ENCODE measurements around the gene DYNC1LI1. TPM values are rescaled to one million over a fixed set of nuclear protein-coding genes. Genes with fewer than 3 reads are reported as not detected.
"Not testable (repeated sequence)": the region's sequence is repeated elsewhere in the genome, so short reads cannot be mapped to it uniquely, and the experiment has no call there.

Gene DYNC1LI1
- total and polyA plus RNA-seq, 4 donors = 18.3 to 50.7 (median 33.5) TPM

GRCh38 chr3:32525720-32526119 lies 44.9 kb downstream of the DYNC1LI1 start:
- no peaks in the 10 kb centered on the region for H3K4me1 ChIP-seq (ENCODE audit: control insufficient read depth in 5 of 5, insufficient read depth in 5 of 5, low read length in 5 of 5)
- H3K9me3 ChIP-seq (ENCODE audit: control insufficient read depth in 4 of 4, insufficient read depth in 3 of 4, low read length in 3 of 4) = no peaks in the 10 kb centered on the region
- H3K36me3 ChIP-seq (ENCODE audit: control insufficient read depth in 4 of 4, insufficient read depth in 4 of 4, low read length in 4 of 4) = peaks cover 7 to 35% (median 28%) of the 10 kb centered on the region in 4 donors
- no peak overlapping the region for H3K9ac ChIP-seq (ENCODE audit: insufficient read depth in 1 of 2, low read length in 2 of 2)
- H3K27ac ChIP-seq (ENCODE audit: low read depth in 1 of 2, low read length in 1 of 2) = no peak overlapping the region
- DNase-seq = no peak
- no peak for TF ChIP-seq CTCF (IDR thresholded peaks at IDR 0.05; ENCODE audit: control extremely low read depth, extremely low read depth)
- no peaks in the 10 kb centered on the region for H3K27me3 ChIP-seq (ENCODE audit: control insufficient read depth in 3 of 3, insufficient read depth in 3 of 3, low read length in 2 of 3)
- no peak for ATAC-seq (ENCODE audit: insufficient read depth, low FRiP score)
- no peak overlapping the region for H3K4me3 ChIP-seq

- H3K9me3 ChIP-seq (ENCODE audit: control insufficient read depth in 4 of 4, insufficient read depth in 3 of 4, low read length in 3 of 4) = no peaks in the 10 kb centered on the region
- no peaks in the 10 kb centered on the region for H3K4me1 ChIP-seq (ENCODE audit: control insufficient read depth in 5 of 5, insufficient read depth in 5 of 5, low read length in 5 of 5)
- no peak for ATAC-seq (ENCODE audit: insufficient read depth, low FRiP score)
- no peak overlapping the region for H3K27ac ChIP-seq (ENCODE audit: low read depth in 1 of 2, low read length in 1 of 2)
- no peak for DNase-seq
- H3K4me3 ChIP-seq = no peak overlapping the region
- H3K9ac ChIP-seq (ENCODE audit: insufficient read depth in 1 of 2, low read length in 2 of 2) = no peak overlapping the region
- 80 to 84% methylated on average over 7 of the region's 7 CpGs for WGBS, 2 donors
- H3K27me3 ChIP-seq (ENCODE audit: control insufficient read depth in 3 of 3, insufficient read depth in 3 of 3, low read length in 2 of 3) = no peaks in the 10 kb centered on the region
- no peak for TF ChIP-seq CTCF (IDR thresholded peaks at IDR 0.05; ENCODE audit: control extremely low read depth, extremely low read depth)
- H3K36me3 ChIP-seq (ENCODE audit: control insufficient read depth in 4 of 4, insufficient read depth in 4 of 4, low read length in 4 of 4) = peaks cover 3 to 24% (median 22%) of the 10 kb centered on the region in 4 donors
Measured at GRCh38 chr3:32522682-32523081, 48.0 kb downstream of the DYNC1LI1 start.

GRCh38 chr3:32518921-32519320 lies 51.7 kb downstream of the DYNC1LI1 start:
- not testable (repeated sequence) for H3K4me1 ChIP-seq (ENCODE audit: control insufficient read depth in 5 of 5, insufficient read depth in 5 of 5, low read length in 5 of 5); H3K4me3 ChIP-seq; H3K27me3 ChIP-seq (ENCODE audit: control insufficient read depth in 3 of 3, insufficient read depth in 3 of 3, low read length in 2 of 3); H3K27ac ChIP-seq (ENCODE audit: low read depth in 1 of 2, low read length in 1 of 2); DNase-seq; H3K9ac ChIP-seq (ENCODE audit: insufficient read depth in 1 of 2, low read length in 2 of 2); ATAC-seq (ENCODE audit: insufficient read depth, low FRiP score); H3K9me3 ChIP-seq (ENCODE audit: control insufficient read depth in 4 of 4, insufficient read depth in 3 of 4, low read length in 3 of 4); H3K36me3 ChIP-seq (ENCODE audit: control insufficient read depth in 4 of 4, insufficient read depth in 4 of 4, low read length in 4 of 4)
- WGBS, 2 donors = 96 to 99% methylated on average over 5 of the region's 5 CpGs

- not testable (repeated sequence) for H3K27me3 ChIP-seq (ENCODE audit: control insufficient read depth in 3 of 3, insufficient read depth in 3 of 3, low read length in 2 of 3); H3K36me3 ChIP-seq (ENCODE audit: control insufficient read depth in 4 of 4, insufficient read depth in 4 of 4, low read length in 4 of 4); H3K4me3 ChIP-seq; H3K9me3 ChIP-seq (ENCODE audit: control insufficient read depth in 4 of 4, insufficient read depth in 3 of 4, low read length in 3 of 4); DNase-seq; H3K4me1 ChIP-seq (ENCODE audit: control insufficient read depth in 5 of 5, insufficient read depth in 5 of 5, low read length in 5 of 5); H3K9ac ChIP-seq (ENCODE audit: insufficient read depth in 1 of 2, low read length in 2 of 2); H3K27ac ChIP-seq (ENCODE audit: low read depth in 1 of 2, low read length in 1 of 2); ATAC-seq (ENCODE audit: insufficient read depth, low FRiP score)
- WGBS, 2 donors = 59 to 80% methylated on average over 9 of the region's 9 CpGs
Measured at GRCh38 chr3:32516751-32517150, 53.9 kb downstream of the DYNC1LI1 start.

- Histone ChIP-seq H3K27me3 (ENCODE audit: control insufficient read depth in 3 of 3, insufficient read depth in 3 of 3, low read length in 2 of 3) (no peaks in the 10 kb centered on the region), H3K9me3 (ENCODE audit: control insufficient read depth in 4 of 4, insufficient read depth in 3 of 4, low read length in 3 of 4) (no peaks in the 10 kb centered on the region), H3K4me3 (no peak overlapping the region), H3K4me1 (ENCODE audit: control insufficient read depth in 5 of 5, insufficient read depth in 5 of 5, low read length in 5 of 5) (peaks cover 0 to 14% (median 0%) of the 10 kb centered on the region in 5 donors), H3K27ac (ENCODE audit: low read depth in 1 of 2, low read length in 1 of 2) (no peak overlapping the region), H3K9ac (ENCODE audit: insufficient read depth in 1 of 2, low read length in 2 of 2) (no peak overlapping the region), H3K36me3 (ENCODE audit: control insufficient read depth in 4 of 4, insufficient read depth in 4 of 4, low read length in 4 of 4) (no peaks in the 10 kb centered on the region)
- ATAC-seq (ENCODE audit: insufficient read depth, low FRiP score) (no peak), DNase-seq (no peak)
- WGBS, 2 donors = 74 to 83% methylated on average over 2 of the region's 2 CpGs
- no peak for TF ChIP-seq CTCF (IDR thresholded peaks at IDR 0.05; ENCODE audit: control extremely low read depth, extremely low read depth)
Measured at GRCh38 chr3:32511005-32511404, 59.7 kb downstream of the DYNC1LI1 start.
